Heart left ventricle (tissue), 16 donors: ENCODE data around the gene TRAF3. TPM values are rescaled to one million over a fixed set of nuclear protein-coding genes. Genes with fewer than 3 reads are reported as not detected.

Source experiments
- ATAC-seq, 4 donors: fragments of 200-7000 bp; cut with Tn5 transposase; one replicate each; pipeline ENCODE4 v1.9.1; 2020 to 2022; ENCODE audit warnings: moderate library complexity in 4 of 4, mild to moderate bottlenecking in 3 of 4, moderate number of reproducible peaks in 1 of 4
- DNase-seq, 5 donors: peaks; one replicate each; pipeline ENCODE4 v3.0.0-alpha.2; 2020
- H3K27ac ChIP-seq, 12 donors: fragments of 200-600 bp; sonication (generic) in 4 of 12; one replicate each; pipeline versions ENCODE4 v1.5.0 to v1.8.0; 2016 to 2022; ENCODE audit warnings: mild to moderate bottlenecking in 2 of 12
- H3K27me3 ChIP-seq, 9 donors: fragments of 200-600 bp; sonication (generic) in 2 of 9; one replicate each; pipeline versions ENCODE4 v1.5.1 to v1.8.0; 2016 to 2022; ENCODE audit warnings: mild to moderate bottlenecking in 3 of 9
- H3K36me3 ChIP-seq, 9 donors: fragments of 200-600 bp; sonication (generic) in 2 of 9; one replicate each; pipeline versions ENCODE4 v1.5.0 to v1.8.0; 2018 to 2022; ENCODE audit warnings: mild to moderate bottlenecking in 2 of 9
- H3K4me1 ChIP-seq, 12 donors: fragments of 200-600 bp; sonication (generic) in 4 of 12; one replicate each; pipeline versions ENCODE4 v1.5.0 to v1.8.0; 2016 to 2022; ENCODE audit warnings: mild to moderate bottlenecking in 3 of 12
- H3K4me3 ChIP-seq, 12 donors: fragments of 200-600 bp; sonication (generic) in 4 of 12; one replicate each; pipeline versions ENCODE4 v1.5.0 to v1.8.0; 2017 to 2022; ENCODE audit warnings: mild to moderate bottlenecking in 9 of 12, moderate library complexity in 4 of 12
- H3K9me3 ChIP-seq, 12 donors: fragments of 200-600 bp; sonication (generic) in 4 of 12; one replicate each; pipeline versions ENCODE4 v1.5.0 to v1.8.0; 2016 to 2022; ENCODE audit warnings: mild to moderate bottlenecking in 1 of 12
- POLR2A ChIP-seq, 2 donors: fragments of 450-650 bp; IDR thresholded peaks; one replicate each; pipeline ENCODE4 v1.6.1; 2017; ENCODE audit warnings: antibody characterized with exemption in 2 of 2, mild to moderate bottlenecking in 2 of 2, moderate library complexity in 2 of 2
- WGBS, 4 donors: extraction: QIAGEN DNeasy Blood & Tissue Kit in 2 of 4; methylation state at CpG; one replicate each; pipeline versions ENCODE4 v1.1.5 to v1.1.7; 2013 to 2018; 5-methylcytosine and 5-hydroxymethylcytosine counted together
- intact Hi-C, 10 donors: fragments of 100-400 bp; cut with DNase I; formaldehyde crosslinking; loops; one replicate each; pipeline versions ENCODE4 v1.11.1 to v1.14.2; 2022
- polyA plus RNA-seq, 2 donors: library from polyadenylated mRNA; stranded (reverse); fragments of 200-250 nt; gene quantifications; one replicate each; pipeline ENCODE4 v1.2.3, GENCODE V29; 2013
- total RNA-seq, 9 donors: library from RNA; depleted of rRNA in 2 of 9; stranded (reverse); fragments of >200 nt in 2 of 9; fragmentation: NEBNext Ultra II Directional in 3 of 9; extraction: Animal tissue kit (Norgen Biotek cat#: 25700) in 3 of 9; gene quantifications; one replicate each; pipeline versions ENCODE4 v1.1.0 to v1.2.4, GENCODE V29; 2016 to 2023
- TF ChIP-seq, protein P1 (sequence below), 12 donors: fragments of 200-600 bp; sonication (generic) in 4 of 12; IDR thresholded peaks; one replicate each; pipeline versions ENCODE4 v1.5.0 to v1.8.0; 2018 to 2022; ENCODE audit warnings: antibody characterized with exemption in 12 of 12, mild to moderate bottlenecking in 5 of 12
- donor health status: ischemic (EF 13 %, LVEDD 7.1; RV severe dilation, severe dysfunction).
- donor health status: healthy with polysubstance abuse.
- donor health status: DM: no; HTN: yes; CAD: no.
- donor health status: DM: no; HTN: no; CAD: no.
- donor health status: ischemic (EF 25% LVEDD 6.9; RV normal size, moderate dysfunction).
- donor health status: ischemic (EF 25% LVEDD 5.7; RV mildly dilated, moderate dysfunction).
- donor health status: healthy.
- donor health status: DM: yes; HTN: yes; CAD: no.
- donor health status: ischemic (EF 35%, LVEDD 5.7; RV mildly dilated, moderate dysfunction).
- donor health status: nonischemic (EF 11% LVEDD 7.7; RV severe dilation, severe dysfunction).
- donor health status: DM: yes; HTN: yes; CAD: no.
- donor health status: PGD.
- donor health status: ischemic (EF 29% LVEDD 5.4; RV normal size, mild dysfunction).
- donor health status: nonischemic (EF 23%, LVEDD 6.1; RV moderate dilation, normal function).

TRAF3 gene
- total and polyA plus RNA-seq, 11 donors, result 1.6 to 20.6 (median 10.6) TPM

- DNase-seq (no peak), ATAC-seq (no peak)
- no peak for TF ChIP-seq POLR2A (IDR thresholded peaks at IDR 0.05)
- TF ChIP-seq, protein P1, sequence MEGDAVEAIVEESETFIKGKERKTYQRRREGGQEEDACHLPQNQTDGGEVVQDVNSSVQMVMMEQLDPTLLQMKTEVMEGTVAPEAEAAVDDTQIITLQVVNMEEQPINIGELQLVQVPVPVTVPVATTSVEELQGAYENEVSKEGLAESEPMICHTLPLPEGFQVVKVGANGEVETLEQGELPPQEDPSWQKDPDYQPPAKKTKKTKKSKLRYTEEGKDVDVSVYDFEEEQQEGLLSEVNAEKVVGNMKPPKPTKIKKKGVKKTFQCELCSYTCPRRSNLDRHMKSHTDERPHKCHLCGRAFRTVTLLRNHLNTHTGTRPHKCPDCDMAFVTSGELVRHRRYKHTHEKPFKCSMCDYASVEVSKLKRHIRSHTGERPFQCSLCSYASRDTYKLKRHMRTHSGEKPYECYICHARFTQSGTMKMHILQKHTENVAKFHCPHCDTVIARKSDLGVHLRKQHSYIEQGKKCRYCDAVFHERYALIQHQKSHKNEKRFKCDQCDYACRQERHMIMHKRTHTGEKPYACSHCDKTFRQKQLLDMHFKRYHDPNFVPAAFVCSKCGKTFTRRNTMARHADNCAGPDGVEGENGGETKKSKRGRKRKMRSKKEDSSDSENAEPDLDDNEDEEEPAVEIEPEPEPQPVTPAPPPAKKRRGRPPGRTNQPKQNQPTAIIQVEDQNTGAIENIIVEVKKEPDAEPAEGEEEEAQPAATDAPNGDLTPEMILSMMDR (IDR thresholded peaks at IDR 0.05), result no peak
- no peak overlapping the region for H3K4me3 ChIP-seq
- no peaks in the 10 kb centered on the region for H3K27me3 ChIP-seq
- no peaks in the 10 kb centered on the region for H3K9me3 ChIP-seq
- H3K4me1 ChIP-seq, result peaks cover 0 to 7% (median 0%) of the 10 kb centered on the region in 12 donors
- peaks cover 0 to 98% (median 93%) of the 10 kb centered on the region in 9 donors for H3K36me3 ChIP-seq
- intact Hi-C loops, result no loop called here
- 85 to 88% (median 86%) methylated on average over 17 to 19 of the region's 19 CpGs for WGBS, 4 donors
- H3K27ac ChIP-seq, result no peak overlapping the region
Observed at GRCh38 chr14:102940729-102941362, 163.6 kb downstream of the TRAF3 start.

GRCh38 chr14:102941419-102942011, 164.3 kb downstream of the TRAF3 start:
- Histone ChIP-seq H3K9me3 (no peaks in the 10 kb centered on the region), H3K27me3 (no peaks in the 10 kb centered on the region), H3K4me1 (peaks cover 0 to 7% (median 0%) of the 10 kb centered on the region in 12 donors), H3K36me3 (peaks cover 0 to 98% (median 96%) of the 10 kb centered on the region in 9 donors), H3K4me3 (no peak overlapping the region), H3K27ac (no peak overlapping the region)
- TF ChIP-seq POLR2A (IDR thresholded peaks at IDR 0.05), result no peak
- TF ChIP-seq, protein P1 (IDR thresholded peaks at IDR 0.05), result no peak
- DNase-seq (no peak), ATAC-seq (no peak)
- intact Hi-C loops, result no loop called here
- WGBS, 4 donors, result 62 to 73% (median 69%) methylated on average over 10 of the region's 10 CpGs

GRCh38 chr14:102942069-102942468, 164.8 kb downstream of the TRAF3 start:
- Histone ChIP-seq H3K27me3 (no peaks in the 10 kb centered on the region), H3K9me3 (no peaks in the 10 kb centered on the region), H3K4me3 (no peak overlapping the region), H3K36me3 (peaks cover 0 to 99% (median 96%) of the 10 kb centered on the region in 9 donors), H3K4me1 (peaks cover 0 to 7% (median 0%) of the 10 kb centered on the region in 12 donors), H3K27ac (no peak overlapping the region)
- TF ChIP-seq, protein P1 (IDR thresholded peaks at IDR 0.05), result no peak
- TF ChIP-seq POLR2A (IDR thresholded peaks at IDR 0.05), result no peak
- ATAC-seq (peak in 1 of 4 donors; percentile 4), DNase-seq (no peak)
- WGBS, 4 donors, result 84 to 92% (median 88%) methylated on average over 13 of the region's 13 CpGs
- intact Hi-C loops, result no loop called here

DNA sequence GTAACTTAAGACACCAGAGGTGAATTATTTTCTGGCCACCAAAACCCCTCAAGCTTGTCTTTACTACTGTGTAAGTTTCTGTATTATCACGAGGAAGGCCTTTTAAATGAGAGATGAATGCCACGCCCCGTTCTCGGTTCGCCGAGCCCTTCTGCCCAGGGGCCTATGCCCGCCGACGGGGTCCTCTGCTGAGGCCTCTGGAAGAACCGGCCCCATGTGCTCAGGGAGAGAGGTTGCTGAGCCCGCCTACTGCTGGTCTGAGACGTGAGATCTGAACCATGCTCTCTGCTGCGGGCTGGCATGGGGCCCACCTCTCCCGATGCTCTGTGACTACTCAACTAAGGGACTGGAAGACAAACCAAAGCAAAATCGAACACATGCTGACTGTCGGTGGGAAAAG, 166.2 kb downstream of the TRAF3 start:
- DNase-seq (no peak), ATAC-seq (no peak)
- Histone ChIP-seq H3K27me3 (no peaks in the 10 kb centered on the region), H3K9me3 (no peaks in the 10 kb centered on the region), H3K36me3 (peaks cover 0 to 93% (median 90%) of the 10 kb centered on the region in 9 donors), H3K27ac (no peak overlapping the region), H3K4me1 (peaks cover 0 to 7% (median 0%) of the 10 kb centered on the region in 12 donors), H3K4me3 (no peak overlapping the region)
- 89 to 91% (median 90%) methylated on average over 16 of the region's 16 CpGs for whole genome bisulfite sequencing, 4 donors
- intact Hi-C loops, result no loop called here
- TF ChIP-seq POLR2A (IDR thresholded peaks at IDR 0.05), result no peak
- TF ChIP-seq, protein P1 (IDR thresholded peaks at IDR 0.05), result no peak
